ENCODE measurements around the gene LRMDA.

The LRMDA gene

DNA sequence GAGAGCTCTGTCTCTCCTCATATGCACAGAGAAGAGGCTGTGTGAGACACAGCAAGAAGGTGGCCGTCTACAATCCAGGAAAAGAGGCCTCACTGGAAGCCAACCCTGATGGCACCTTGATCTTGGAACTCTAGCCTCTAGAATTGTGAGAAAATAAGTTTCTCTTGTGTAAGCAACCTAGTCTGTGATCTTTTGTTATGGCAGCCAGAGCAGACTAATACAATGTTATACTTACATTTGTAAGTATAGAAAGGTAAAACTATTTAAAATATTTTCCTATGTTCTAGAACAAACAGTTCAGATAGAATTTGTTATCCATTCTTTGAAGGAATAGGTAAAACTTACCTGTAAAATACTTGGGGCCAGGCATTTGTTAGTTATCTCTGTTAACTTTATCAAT, 53.3 kb downstream of the LRMDA start:
- Histone ChIP-seq H3K27ac (ENCODE audit: extremely low read depth, low read depth, low read length) (no peak overlapping the region), H3K36me3 (ENCODE audit: control insufficient read depth in 2 of 2, insufficient read depth in 1 of 2, low read length in 2 of 2) (no peaks in the 10 kb centered on the region), H3K4me1 (ENCODE audit: control insufficient read depth, insufficient read depth, low read length) (no peaks in the 10 kb centered on the region), H3K9me3 (ENCODE audit: control insufficient read depth, insufficient read depth, low read depth, low read length) (no peaks in the 10 kb centered on the region; the same call in 1 of the 2 replicates), H3K4me3 (ENCODE audit: low read depth, low read length) (no peak overlapping the region)
- TF ChIP-seq, protein P1, sequence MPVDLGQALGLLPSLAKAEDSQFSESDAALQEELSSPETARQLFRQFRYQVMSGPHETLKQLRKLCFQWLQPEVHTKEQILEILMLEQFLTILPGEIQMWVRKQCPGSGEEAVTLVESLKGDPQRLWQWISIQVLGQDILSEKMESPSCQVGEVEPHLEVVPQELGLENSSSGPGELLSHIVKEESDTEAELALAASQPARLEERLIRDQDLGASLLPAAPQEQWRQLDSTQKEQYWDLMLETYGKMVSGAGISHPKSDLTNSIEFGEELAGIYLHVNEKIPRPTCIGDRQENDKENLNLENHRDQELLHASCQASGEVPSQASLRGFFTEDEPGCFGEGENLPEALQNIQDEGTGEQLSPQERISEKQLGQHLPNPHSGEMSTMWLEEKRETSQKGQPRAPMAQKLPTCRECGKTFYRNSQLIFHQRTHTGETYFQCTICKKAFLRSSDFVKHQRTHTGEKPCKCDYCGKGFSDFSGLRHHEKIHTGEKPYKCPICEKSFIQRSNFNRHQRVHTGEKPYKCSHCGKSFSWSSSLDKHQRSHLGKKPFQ (tag by site-specific recombination; IDR thresholded peaks at IDR 0.05), result no peak
- TF ChIP-seq SCRT2 (tag by site-specific recombination; IDR thresholded peaks at IDR 0.05), result no peak
- TF ChIP-seq ZNF544 (tag by site-specific recombination; IDR thresholded peaks at IDR 0.05), result no peak
- no peak for TF ChIP-seq GFI1B (tag by site-specific recombination; IDR thresholded peaks at IDR 0.05)
- TF ChIP-seq ZNF140 (tag by site-specific recombination; IDR thresholded peaks at IDR 0.05), result no peak
- TF ChIP-seq, protein P2, sequence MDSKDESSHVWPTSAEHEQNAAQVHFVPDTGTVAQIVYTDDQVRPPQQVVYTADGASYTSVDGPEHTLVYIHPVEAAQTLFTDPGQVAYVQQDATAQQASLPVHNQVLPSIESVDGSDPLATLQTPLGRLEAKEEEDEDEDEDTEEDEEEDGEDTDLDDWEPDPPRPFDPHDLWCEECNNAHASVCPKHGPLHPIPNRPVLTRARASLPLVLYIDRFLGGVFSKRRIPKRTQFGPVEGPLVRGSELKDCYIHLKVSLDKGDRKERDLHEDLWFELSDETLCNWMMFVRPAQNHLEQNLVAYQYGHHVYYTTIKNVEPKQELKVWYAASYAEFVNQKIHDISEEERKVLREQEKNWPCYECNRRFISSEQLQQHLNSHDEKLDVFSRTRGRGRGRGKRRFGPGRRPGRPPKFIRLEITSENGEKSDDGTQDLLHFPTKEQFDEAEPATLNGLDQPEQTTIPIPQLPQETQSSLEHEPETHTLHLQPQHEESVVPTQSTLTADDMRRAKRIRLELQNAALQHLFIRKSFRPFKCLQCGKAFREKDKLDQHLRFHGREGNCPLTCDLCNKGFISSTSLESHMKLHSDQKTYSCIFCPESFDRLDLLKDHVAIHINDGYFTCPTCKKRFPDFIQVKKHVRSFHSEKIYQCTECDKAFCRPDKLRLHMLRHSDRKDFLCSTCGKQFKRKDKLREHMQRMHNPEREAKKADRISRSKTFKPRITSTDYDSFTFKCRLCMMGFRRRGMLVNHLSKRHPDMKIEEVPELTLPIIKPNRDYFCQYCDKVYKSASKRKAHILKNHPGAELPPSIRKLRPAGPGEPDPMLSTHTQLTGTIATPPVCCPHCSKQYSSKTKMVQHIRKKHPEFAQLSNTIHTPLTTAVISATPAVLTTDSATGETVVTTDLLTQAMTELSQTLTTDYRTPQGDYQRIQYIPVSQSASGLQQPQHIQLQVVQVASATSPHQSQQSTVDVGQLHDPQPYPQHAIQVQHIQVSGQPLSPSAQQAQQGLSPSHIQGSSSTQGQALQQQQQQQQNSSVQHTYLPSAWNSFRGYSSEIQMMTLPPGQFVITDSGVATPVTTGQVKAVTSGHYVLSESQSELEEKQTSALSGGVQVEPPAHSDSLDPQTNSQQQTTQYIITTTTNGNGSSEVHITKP (tag by site-specific recombination; IDR thresholded peaks at IDR 0.05), result no peak
- TF ChIP-seq ZNF292 (tag by site-specific recombination; IDR thresholded peaks at IDR 0.05; ENCODE audit: borderline replicate concordance, low read depth), result no peak
- TF ChIP-seq WT1 (tag by site-specific recombination; IDR thresholded peaks at IDR 0.05), result no peak
- TF ChIP-seq ZNF132 (tag by site-specific recombination; IDR thresholded peaks at IDR 0.05; ENCODE audit: borderline replicate concordance), result no peak
- TF ChIP-seq ZNF600 (tag by site-specific recombination; IDR thresholded peaks at IDR 0.05), result no peak
- no peak for TF ChIP-seq ZNF626 (tag by site-specific recombination; IDR thresholded peaks at IDR 0.05)
- no peak for TF ChIP-seq ZNF16 (tag by site-specific recombination; IDR thresholded peaks at IDR 0.05; ENCODE audit: low read depth)
- TF ChIP-seq GLI2 (tag by site-specific recombination; IDR thresholded peaks at IDR 0.05; ENCODE audit: borderline replicate concordance, low read depth), result no peak
- no peak for TF ChIP-seq RBAK (tag by site-specific recombination; IDR thresholded peaks at IDR 0.05)
- TF ChIP-seq ZNF473 (tag by site-specific recombination; IDR thresholded peaks at IDR 0.05), result no peak
- TF ChIP-seq ZFHX2 (tag by site-specific recombination; conservative IDR thresholded peaks at IDR 0.05), result no peak
- no peak for TF ChIP-seq ZNF501 (tag by site-specific recombination; IDR thresholded peaks at IDR 0.05)
- TF ChIP-seq, protein P3, sequence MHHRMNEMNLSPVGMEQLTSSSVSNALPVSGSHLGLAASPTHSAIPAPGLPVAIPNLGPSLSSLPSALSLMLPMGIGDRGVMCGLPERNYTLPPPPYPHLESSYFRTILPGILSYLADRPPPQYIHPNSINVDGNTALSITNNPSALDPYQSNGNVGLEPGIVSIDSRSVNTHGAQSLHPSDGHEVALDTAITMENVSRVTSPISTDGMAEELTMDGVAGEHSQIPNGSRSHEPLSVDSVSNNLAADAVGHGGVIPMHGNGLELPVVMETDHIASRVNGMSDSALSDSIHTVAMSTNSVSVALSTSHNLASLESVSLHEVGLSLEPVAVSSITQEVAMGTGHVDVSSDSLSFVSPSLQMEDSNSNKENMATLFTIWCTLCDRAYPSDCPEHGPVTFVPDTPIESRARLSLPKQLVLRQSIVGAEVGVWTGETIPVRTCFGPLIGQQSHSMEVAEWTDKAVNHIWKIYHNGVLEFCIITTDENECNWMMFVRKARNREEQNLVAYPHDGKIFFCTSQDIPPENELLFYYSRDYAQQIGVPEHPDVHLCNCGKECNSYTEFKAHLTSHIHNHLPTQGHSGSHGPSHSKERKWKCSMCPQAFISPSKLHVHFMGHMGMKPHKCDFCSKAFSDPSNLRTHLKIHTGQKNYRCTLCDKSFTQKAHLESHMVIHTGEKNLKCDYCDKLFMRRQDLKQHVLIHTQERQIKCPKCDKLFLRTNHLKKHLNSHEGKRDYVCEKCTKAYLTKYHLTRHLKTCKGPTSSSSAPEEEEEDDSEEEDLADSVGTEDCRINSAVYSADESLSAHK (tag by site-specific recombination; IDR thresholded peaks at IDR 0.05), result no peak
- no peak for TF ChIP-seq TRIM28 (IDR thresholded peaks at IDR 0.05; ENCODE audit: borderline replicate concordance, low read length)
- TF ChIP-seq ZNF10 (tag by site-specific recombination; IDR thresholded peaks at IDR 0.05), result no peak
- ChIA-PET CTCF (no interaction called here), POLR2A (no interaction called here)
